Neutrophil (primary cell): ENCODE measurements around the gene KLHDC7B.
A peak's percentile ranks its signal among the peaks of the same experiment; 100 is the strongest.

Experiments used
- H3K27ac ChIP-seq: fragments of 200-600 bp; sonication (generic); 2 replicates; pipeline ENCODE4 v1.5.1; 2016; ENCODE audit warnings: mild to moderate bottlenecking, moderate library complexity
- H3K27me3 ChIP-seq: fragments of 200-600 bp; sonication (generic); 2 replicates; pipeline ENCODE4 v1.6.0; 2016; ENCODE audit warnings: mild to moderate bottlenecking
- H3K36me3 ChIP-seq: fragments of 200-600 bp; sonication (generic); 2 replicates; pipeline ENCODE4 v1.5.1; 2017
- H3K4me1 ChIP-seq, 2 experiments: fragments of 200-600 bp in 1 of 2; sonication (generic) in 1 of 2; 1 replicate in 1 of 2; 2 replicates in 1 of 2; pipeline versions ENCODE4 v1.5.1 to v1.6.1; 2013 to 2016; ENCODE audit warnings: low read depth in 1 of 2, low read length in 1 of 2, mild to moderate bottlenecking in 1 of 2, moderate library complexity in 1 of 2; ENCODE audit not compliant: control insufficient read depth in 1 of 2, insufficient read depth in 1 of 2
- H3K4me3 ChIP-seq, 2 experiments: fragments of 200-600 bp in 1 of 2; sonication (generic) in 1 of 2; 1 replicate in 1 of 2; 2 replicates in 1 of 2; pipeline ENCODE4 v1.5.1; 2013 to 2016; ENCODE audit warnings: low read depth in 1 of 2, low read length in 1 of 2, mild to moderate bottlenecking in 1 of 2, moderate library complexity in 1 of 2
- H3K9me3 ChIP-seq: fragments of 200-600 bp; sonication (generic); 2 replicates; pipeline ENCODE4 v1.5.1; 2016
- TF ChIP-seq, protein P1 (sequence below): fragments of 200-600 bp; sonication (generic); IDR thresholded peaks from 2 replicates; pipeline ENCODE4 v1.5.1; 2016; ENCODE audit warnings: antibody characterized with exemption

The KLHDC7B gene

DNA sequence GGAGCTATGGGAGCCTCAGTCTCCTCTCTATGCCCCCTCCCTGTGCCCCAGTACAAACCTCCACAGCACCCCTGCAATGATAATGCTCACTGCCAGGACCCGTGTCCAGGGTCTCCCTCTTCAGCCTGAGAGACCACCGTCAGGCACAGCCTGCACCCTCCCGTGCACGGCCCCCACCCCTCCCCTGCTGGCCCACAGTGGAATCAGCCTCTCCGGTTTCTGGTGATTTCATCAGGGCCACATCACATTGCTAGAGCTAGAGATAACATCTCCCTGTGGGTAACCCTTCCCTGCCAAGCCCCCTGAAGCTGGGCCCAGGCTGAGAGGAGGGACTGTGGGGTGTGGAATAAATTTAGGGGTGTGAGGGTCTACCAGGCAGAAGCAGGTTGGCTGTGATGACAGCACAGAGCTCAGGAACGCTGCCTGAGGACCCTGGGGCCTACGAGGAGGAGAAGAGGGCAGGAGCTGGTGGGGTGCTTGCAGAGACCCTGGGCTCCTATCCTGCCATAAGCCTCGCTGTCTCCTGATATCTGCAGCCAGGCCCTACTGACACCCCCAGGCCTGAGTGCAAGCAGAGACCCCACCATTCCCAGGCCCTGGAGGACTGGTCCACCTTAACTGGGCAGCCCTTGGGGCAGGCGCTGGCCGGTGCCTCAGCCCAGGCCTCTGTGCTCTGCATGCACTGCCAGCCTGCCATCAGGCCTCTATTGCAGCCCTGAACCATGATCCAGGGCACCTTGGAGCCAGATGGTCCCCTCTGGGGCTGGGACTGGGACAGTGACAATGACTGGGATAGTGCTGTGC is at the start of gene KLHDC7B:
Gene KLHDC7B (plus strand): TSS at position 378 of the 804 bp plus-strand sequence. CDS start 345 bp downstream, at position 723.
- Histone ChIP-seq H3K36me3 (no peaks in the 10 kb centered on the region), H3K9me3 (no peaks in the 10 kb centered on the region), H3K4me1 (peaks cover 56 to 62% of the 10 kb centered on the region in 2 experiments), H3K27ac (peak within 1 kb of the TSS; percentile 100), H3K27me3 (peaks cover 50% of the 10 kb centered on the region), H3K4me3 (peak within 1 kb of the TSS in 1 of 2 experiments; percentile 63)
- TF ChIP-seq, protein P1, sequence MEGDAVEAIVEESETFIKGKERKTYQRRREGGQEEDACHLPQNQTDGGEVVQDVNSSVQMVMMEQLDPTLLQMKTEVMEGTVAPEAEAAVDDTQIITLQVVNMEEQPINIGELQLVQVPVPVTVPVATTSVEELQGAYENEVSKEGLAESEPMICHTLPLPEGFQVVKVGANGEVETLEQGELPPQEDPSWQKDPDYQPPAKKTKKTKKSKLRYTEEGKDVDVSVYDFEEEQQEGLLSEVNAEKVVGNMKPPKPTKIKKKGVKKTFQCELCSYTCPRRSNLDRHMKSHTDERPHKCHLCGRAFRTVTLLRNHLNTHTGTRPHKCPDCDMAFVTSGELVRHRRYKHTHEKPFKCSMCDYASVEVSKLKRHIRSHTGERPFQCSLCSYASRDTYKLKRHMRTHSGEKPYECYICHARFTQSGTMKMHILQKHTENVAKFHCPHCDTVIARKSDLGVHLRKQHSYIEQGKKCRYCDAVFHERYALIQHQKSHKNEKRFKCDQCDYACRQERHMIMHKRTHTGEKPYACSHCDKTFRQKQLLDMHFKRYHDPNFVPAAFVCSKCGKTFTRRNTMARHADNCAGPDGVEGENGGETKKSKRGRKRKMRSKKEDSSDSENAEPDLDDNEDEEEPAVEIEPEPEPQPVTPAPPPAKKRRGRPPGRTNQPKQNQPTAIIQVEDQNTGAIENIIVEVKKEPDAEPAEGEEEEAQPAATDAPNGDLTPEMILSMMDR = no peak

GRCh38 chr22:50497093-50497492 is 48.6 kb upstream of the KLHDC7B start:
- TF ChIP-seq, protein P1 = no peak
- H3K9me3 ChIP-seq = no peaks in the 10 kb centered on the region
- H3K27me3 ChIP-seq = peaks cover 3% of the 10 kb centered on the region
- H3K4me3 ChIP-seq = no peak overlapping the region
- peaks cover 2% of the 10 kb centered on the region for H3K36me3 ChIP-seq
- H3K27ac ChIP-seq = no peak overlapping the region
- no peaks in the 10 kb centered on the region for H3K4me1 ChIP-seq

DNA sequence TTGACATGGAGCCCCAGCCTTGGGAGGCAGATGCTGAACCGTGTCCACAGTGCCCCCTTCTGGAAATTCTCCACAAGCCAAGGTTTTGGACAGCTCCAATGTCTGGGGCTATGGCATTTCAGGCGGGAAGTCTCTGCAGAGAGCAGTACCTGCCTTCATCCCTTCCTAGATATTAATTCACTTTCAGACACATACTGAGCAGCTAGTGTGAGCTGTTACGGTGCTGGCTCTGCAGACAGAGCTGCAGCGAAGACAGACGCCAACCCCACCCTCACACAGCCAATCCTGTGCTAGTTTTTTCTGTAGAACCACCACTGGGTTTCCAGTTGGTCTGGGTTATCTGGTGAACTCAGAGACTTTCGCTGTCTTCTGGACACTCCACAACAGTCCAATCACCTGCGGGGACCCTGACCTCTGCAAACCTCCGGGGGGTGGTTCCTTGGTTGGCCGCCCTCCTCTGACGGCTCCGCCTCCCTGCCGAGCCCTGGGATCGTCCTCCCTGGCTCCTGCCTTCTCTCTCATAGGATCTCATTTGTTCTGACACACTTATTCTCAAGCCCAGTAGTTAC is 47.3 kb upstream of the KLHDC7B start:
- no peaks in the 10 kb centered on the region for H3K4me1 ChIP-seq
- TF ChIP-seq, protein P1 = peak; percentile 38
- no peak overlapping the region for H3K27ac ChIP-seq
- H3K4me3 ChIP-seq = no peak overlapping the region
- H3K27me3 ChIP-seq = peaks cover 3% of the 10 kb centered on the region
- H3K36me3 ChIP-seq = peaks cover 15% of the 10 kb centered on the region
- no peaks in the 10 kb centered on the region for H3K9me3 ChIP-seq

DNA sequence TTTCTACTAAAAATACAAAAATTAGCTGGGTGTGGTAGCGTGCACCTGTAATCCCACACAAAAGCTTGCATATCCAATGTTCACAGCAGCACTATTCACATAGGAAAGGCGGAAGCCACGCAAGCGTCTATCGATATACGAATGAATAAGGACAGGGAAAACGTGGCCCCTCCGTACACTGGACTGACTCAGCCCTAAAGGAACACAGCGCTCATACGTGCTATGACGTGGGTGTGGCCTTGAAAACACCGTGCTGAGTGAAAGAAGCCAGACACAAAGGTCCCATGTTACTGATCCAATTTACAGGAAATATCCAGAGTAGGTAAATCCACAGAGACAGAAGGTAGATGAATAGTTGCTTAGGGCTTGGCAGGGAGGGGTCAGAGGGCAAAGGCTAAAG is 45.2 kb upstream of the KLHDC7B start:
- H3K36me3 ChIP-seq = peaks cover 33% of the 10 kb centered on the region
- TF ChIP-seq, protein P1 = no peak
- peaks cover 3% of the 10 kb centered on the region for H3K27me3 ChIP-seq
- H3K4me1 ChIP-seq = no peaks in the 10 kb centered on the region
- H3K4me3 ChIP-seq = no peak overlapping the region
- no peaks in the 10 kb centered on the region for H3K9me3 ChIP-seq
- H3K27ac ChIP-seq = no peak overlapping the region

- Histone ChIP-seq H3K27ac (peak overlapping the region; percentile 10), H3K36me3 (peaks cover 47% of the 10 kb centered on the region), H3K27me3 (peaks cover 1% of the 10 kb centered on the region), H3K9me3 (no peaks in the 10 kb centered on the region), H3K4me1 (peaks cover 8 to 9% of the 10 kb centered on the region in 2 experiments), H3K4me3 (no peak overlapping the region)
- TF ChIP-seq, protein P1 = no peak
These were observed 43.6 kb upstream of the KLHDC7B start for GRCh38 chr22:50502096-50502495.
